Esophagus squamous epithelium (tissue), 5 donors: ENCODE results near the gene ITGA8. TPM values are rescaled to one million over a fixed set of nuclear protein-coding genes. Genes with fewer than 3 reads are reported as not detected.
A peak's percentile ranks its signal among the peaks of the same experiment; 100 is the strongest.
"Not testable (repeated sequence)": the region's sequence is repeated elsewhere in the genome, so short reads cannot be mapped to it uniquely, and the experiment has no call there.

Experiments used
- DNase-seq: peaks from one replicate; lab custom pipeline; 2025; lab: John Stamatoyannopoulos, UW
- H3K27ac ChIP-seq, 4 donors: fragments of 200-600 bp; sonication (generic); one replicate each; pipeline ENCODE4 v1.5.1; 2016 to 2019; ENCODE audit warnings: mild to moderate bottlenecking in 1 of 4
- H3K27me3 ChIP-seq, 4 donors: fragments of 200-600 bp; sonication (generic); 1 replicate in 3 of 4; 2 replicates in 1 of 4; pipeline versions ENCODE4 v1.5.1 to v1.6.0; 2017 to 2021; ENCODE audit warnings: antibody characterized with exemption in 1 of 4
- H3K36me3 ChIP-seq, 3 donors: fragments of 200-600 bp; sonication (generic); one replicate each; pipeline ENCODE4 v1.5.1; 2016 to 2019
- H3K4me1 ChIP-seq, 3 donors: fragments of 200-600 bp; sonication (generic); one replicate each; pipeline ENCODE4 v1.5.1; 2017 to 2019
- H3K4me3 ChIP-seq, 4 donors: fragments of 200-600 bp; sonication (generic); 1 replicate in 3 of 4; 2 replicates in 1 of 4; pipeline ENCODE4 v1.5.1; 2016 to 2019; ENCODE audit warnings: mild to moderate bottlenecking in 2 of 4, moderate library complexity in 1 of 4
- H3K9me3 ChIP-seq, 3 donors: fragments of 200-600 bp; sonication (generic); one replicate each; pipeline ENCODE4 v1.5.1; 2016 to 2019
- CTCF ChIP-seq, 6 experiments: fragments of 450-650 bp in 4 of 6; fragments of 200-600 bp in 2 of 6; sonication (generic) in 2 of 6; IDR thresholded peaks; one replicate each; pipeline ENCODE4 v1.5.1; 2016 to 2019; ENCODE audit warnings: antibody characterized with exemption in 6 of 6, mild to moderate bottlenecking in 4 of 6, moderate library complexity in 4 of 6
- POLR2A ChIP-seq, 4 donors: fragments of 450-650 bp; IDR thresholded peaks; one replicate each; pipeline ENCODE4 v1.6.1; 2017; ENCODE audit warnings: antibody characterized with exemption in 4 of 4, mild to moderate bottlenecking in 4 of 4, moderate library complexity in 3 of 4
- WGBS, 2 donors: methylation state at CpG; one replicate each; pipeline ENCODE4 v1.1.5; 2018; 5-methylcytosine and 5-hydroxymethylcytosine counted together
- intact Hi-C: fragments of 100-400 bp; cut with DNase I; formaldehyde crosslinking; loops from one replicate; pipeline ENCODE4 v1.15.0; 2022
- total RNA-seq, 4 donors: library from RNA; depleted of rRNA; stranded (reverse); fragments of >200 nt; gene quantifications; one replicate each; pipeline ENCODE4 v1.1.0, GENCODE V29; 2016
- donor health status: DM: yes; HTN: yes; CAD: no.

Gene ITGA8
- total RNA-seq: 10 to 100 TPM in 2 of 4 donors, 1 to 10 TPM in 2; 1.0 to 22.5 (median 7.5) TPM

DNA sequence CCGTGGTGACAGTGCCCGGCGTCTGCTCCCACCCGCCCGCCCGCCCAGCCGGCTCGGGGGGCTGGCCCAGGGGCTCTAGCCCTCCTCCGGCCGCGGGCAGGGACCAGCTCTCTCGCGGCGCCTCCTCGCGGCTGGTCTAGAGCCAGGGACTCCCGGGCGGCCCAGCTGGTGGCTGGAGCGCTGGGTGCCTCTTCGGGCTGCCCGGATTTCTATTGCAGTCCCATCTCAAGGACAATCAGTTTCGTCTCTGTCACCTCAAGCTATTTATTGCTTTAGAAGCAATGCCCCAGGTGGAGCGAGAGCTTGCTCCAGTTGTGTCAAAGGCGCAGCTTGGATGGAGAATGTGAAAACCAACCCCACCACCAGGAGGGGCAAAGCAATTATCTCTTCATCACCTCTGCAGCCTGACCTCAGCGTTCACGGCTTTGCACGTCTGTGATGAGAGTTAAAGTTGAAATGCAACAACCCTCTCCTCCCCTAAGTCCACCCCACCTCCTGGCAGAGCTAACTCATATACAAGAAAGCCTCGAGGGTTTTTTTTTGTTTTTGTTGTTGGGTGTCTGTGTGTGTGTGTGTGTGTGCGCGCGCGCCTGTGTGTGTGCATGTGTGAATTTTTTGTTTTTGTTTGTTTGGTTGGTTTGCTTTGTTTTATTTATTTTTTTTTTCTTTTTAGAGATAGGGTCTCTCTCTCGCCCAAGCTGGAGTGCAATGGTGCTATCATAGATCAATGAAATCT is at the start of gene ITGA8:
ITGA8 (minus strand) TSS at position 24 of the 736 bp plus-strand sequence. CDS start 151 bp downstream, outside the sequence.
- no peak for DNase-seq
- TF ChIP-seq POLR2A (IDR thresholded peaks at IDR 0.05) (no peak), CTCF (IDR thresholded peaks at IDR 0.05) (peak in 4 of 6 experiments; percentile 21 to 40 (median 30))
- Histone ChIP-seq H3K4me1 (peaks cover 0 to 25% (median 0%) of the 10 kb centered on the region in 3 donors), H3K36me3 (no peaks in the 10 kb centered on the region), H3K27ac (peak within 1 kb of the TSS; percentile 40 to 88 (median 72)), H3K9me3 (no peaks in the 10 kb centered on the region), H3K4me3 (peak within 1 kb of the TSS; percentile 35 to 65 (median 47)), H3K27me3 (peaks cover 0 to 40% (median 4%) of the 10 kb centered on the region in 4 donors)
- WGBS, 2 donors: 41 to 43% methylated on average over 9 to 12 of the region's 33 CpGs
- intact Hi-C loops: no loop called here

DNA sequence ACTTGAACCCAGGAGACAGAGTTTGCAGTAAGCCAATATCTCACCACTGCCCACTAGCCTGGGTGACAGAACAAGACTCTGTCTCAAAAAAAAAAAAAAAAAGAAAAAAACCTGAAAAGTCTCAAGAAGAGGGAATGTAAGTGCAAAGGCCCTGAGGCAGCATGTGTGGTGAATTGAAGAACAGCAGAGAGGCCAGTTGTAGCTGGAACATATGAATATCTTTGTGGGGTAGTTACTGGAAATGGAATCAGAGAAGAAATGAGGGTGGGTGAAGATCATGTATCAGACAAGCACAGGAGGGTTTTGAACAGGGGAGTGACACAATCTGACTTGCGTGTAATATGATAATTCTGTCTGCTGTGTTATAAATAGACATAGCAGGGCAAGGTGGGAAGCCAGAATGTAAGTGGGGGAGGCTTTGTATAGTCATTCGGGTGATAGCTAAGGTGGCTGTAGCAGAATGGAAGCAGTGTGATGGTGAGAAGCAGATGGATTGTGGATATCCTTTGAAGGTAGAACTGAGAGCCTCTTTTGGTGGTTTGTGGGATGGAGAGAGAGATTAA is 45.3 kb upstream of the ITGA8 start:
- Histone ChIP-seq H3K36me3 (no peaks in the 10 kb centered on the region), H3K27ac (no peak overlapping the region), H3K27me3 (no peaks in the 10 kb centered on the region), H3K4me3 (no peak overlapping the region), H3K9me3 (no peaks in the 10 kb centered on the region), H3K4me1 (no peaks in the 10 kb centered on the region)
- intact Hi-C loops: no loop called here
- 81 to 89% methylated on average over 2 of the region's 2 CpGs for WGBS, 2 donors
- no peak for DNase-seq
- TF ChIP-seq POLR2A (IDR thresholded peaks at IDR 0.05) (no peak), CTCF (IDR thresholded peaks at IDR 0.05) (no peak)

DNA sequence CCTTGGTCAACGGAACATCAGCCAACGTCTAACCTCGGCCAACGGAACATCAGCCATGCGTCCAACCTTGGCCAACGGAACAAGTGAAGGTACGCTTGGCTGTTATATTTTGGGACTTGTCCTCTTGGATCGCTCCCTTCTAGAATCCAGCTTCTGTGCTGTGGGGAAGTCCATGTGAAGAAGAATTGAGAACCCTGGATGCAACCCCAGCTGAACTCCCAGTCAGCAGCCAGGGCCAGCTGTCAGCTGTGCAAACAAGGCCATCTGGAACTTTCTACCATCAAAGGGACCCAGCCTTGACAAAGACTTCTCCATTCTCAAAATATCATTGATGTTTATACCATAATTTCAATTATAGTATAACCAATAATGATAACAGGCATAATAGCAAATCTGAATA is 43.3 kb upstream of the ITGA8 start:
- TF ChIP-seq POLR2A (IDR thresholded peaks at IDR 0.05) (no peak), CTCF (IDR thresholded peaks at IDR 0.05) (no peak)
- Histone ChIP-seq H3K27ac (no peak overlapping the region), H3K27me3 (no peaks in the 10 kb centered on the region), H3K4me3 (no peak overlapping the region), H3K4me1 (no peaks in the 10 kb centered on the region), H3K36me3 (no peaks in the 10 kb centered on the region), H3K9me3 (no peaks in the 10 kb centered on the region)
- 59 to 92% methylated on average over 5 to 8 of the region's 8 CpGs for WGBS, 2 donors
- intact Hi-C loops: no loop called here
- DNase-seq: no peak

DNA sequence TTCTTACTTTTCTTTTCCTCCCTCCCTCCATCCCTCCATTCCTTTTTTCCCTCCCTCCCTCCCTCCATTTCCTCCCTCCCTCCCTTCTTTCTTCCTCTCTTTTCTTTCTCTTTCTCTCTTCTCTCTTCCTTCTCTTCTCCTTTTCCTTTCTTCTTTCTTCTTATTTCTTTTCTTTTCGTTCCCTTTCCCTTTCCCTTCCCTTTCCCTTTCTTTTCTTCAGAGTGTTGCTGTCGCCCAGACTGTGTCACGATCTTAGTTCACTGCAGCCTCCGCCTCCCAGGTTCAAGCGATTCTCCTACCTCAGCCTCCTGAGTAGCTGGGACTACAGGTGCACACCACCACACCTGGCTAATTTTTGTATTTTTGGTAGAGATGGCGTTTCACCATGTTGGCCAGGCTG is 42.5 kb upstream of the ITGA8 start:
- DNase-seq, H3K4me3 ChIP-seq, H3K36me3 ChIP-seq, H3K27ac ChIP-seq, H3K27me3 ChIP-seq, H3K4me1 ChIP-seq, intact Hi-C loops, H3K9me3 ChIP-seq: not testable (repeated sequence)
- 87 to 98% methylated on average over 6 of the region's 6 CpGs for WGBS, 2 donors

GRCh38 chr10:15761224-15761623 is 41.5 kb upstream of the ITGA8 start:
- DNase-seq, intact Hi-C loops, H3K4me3 ChIP-seq, H3K4me1 ChIP-seq, H3K9me3 ChIP-seq, H3K36me3 ChIP-seq, H3K27ac ChIP-seq, H3K27me3 ChIP-seq: not testable (repeated sequence)
- WGBS, 2 donors: 88 to 97% methylated on average over 2 to 4 of the region's 4 CpGs

DNA sequence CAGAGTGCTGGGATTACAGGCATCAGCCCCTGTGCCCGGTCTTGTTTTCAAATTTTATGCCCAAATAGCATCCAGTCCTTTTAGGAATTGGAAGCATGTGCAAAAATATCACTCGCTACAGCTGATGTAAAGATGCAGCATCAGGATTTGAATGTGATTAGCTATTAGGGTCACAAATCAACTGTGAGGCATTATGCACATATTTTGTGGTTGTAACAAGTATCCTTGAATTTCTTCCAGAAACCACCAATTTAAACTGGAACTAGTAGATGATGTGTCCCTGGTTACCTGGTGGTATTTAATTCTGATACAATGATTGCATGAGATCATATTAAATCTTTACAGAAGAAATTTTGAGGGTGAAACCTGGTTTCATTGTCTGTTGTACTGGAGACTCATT is 41.0 kb upstream of the ITGA8 start:
- intact Hi-C loops: no loop called here
- H3K27ac ChIP-seq: no peak overlapping the region

More for the DNA sequence above, 41.0 kb upstream of the ITGA8 start:
- H3K4me3 ChIP-seq: no peak overlapping the region
- no peaks in the 10 kb centered on the region for H3K9me3 ChIP-seq
- H3K27me3 ChIP-seq: peaks cover 0 to 2% (median 0%) of the 10 kb centered on the region in 4 donors
- DNase-seq: no peak
- WGBS, 2 donors: 92 to 96% methylated on average over 2 of the region's 2 CpGs
- TF ChIP-seq POLR2A (IDR thresholded peaks at IDR 0.05): no peak
- H3K4me1 ChIP-seq: no peaks in the 10 kb centered on the region
- H3K36me3 ChIP-seq: no peaks in the 10 kb centered on the region
